GM12872 (cell line): ENCODE data around the gene TMEM86B.

ENCODE experiments used
- CTCF ChIP-seq: IDR thresholded peaks from 3 replicates; pipeline ENCODE4 v1.5.1; 2011; ENCODE audit warnings: low read depth, mild to moderate bottlenecking, low read length, moderate library complexity; ENCODE audit not compliant: insufficient read depth

The TMEM86B gene

GRCh38 chr19:55262359-55262758 lies 33.8 kb upstream of the TMEM86B start:
- no peak for TF ChIP-seq CTCF

DNA sequence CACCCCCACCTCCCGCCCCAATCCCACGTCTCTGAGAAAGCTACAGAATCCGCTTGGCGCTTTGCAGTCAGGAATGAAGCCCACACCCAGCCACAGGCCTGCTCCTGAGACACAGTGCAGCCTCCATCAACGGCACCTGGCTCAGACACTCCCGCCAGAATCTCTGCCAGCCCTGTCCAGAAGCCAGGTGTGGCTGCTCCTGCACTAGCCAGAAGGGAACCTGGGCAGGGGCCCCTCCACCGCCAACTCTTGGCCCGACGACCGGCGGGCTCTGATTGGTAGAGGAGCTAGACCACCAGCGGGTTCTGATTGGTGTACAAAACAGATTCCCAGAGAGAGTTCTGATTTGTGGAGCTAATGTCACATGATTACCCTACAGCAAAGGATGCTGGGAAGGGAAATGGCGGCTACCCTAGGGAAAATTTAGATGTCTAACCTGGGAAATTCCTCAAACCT lies 33.1 kb upstream of the TMEM86B start:
- TF ChIP-seq CTCF = no peak

DNA sequence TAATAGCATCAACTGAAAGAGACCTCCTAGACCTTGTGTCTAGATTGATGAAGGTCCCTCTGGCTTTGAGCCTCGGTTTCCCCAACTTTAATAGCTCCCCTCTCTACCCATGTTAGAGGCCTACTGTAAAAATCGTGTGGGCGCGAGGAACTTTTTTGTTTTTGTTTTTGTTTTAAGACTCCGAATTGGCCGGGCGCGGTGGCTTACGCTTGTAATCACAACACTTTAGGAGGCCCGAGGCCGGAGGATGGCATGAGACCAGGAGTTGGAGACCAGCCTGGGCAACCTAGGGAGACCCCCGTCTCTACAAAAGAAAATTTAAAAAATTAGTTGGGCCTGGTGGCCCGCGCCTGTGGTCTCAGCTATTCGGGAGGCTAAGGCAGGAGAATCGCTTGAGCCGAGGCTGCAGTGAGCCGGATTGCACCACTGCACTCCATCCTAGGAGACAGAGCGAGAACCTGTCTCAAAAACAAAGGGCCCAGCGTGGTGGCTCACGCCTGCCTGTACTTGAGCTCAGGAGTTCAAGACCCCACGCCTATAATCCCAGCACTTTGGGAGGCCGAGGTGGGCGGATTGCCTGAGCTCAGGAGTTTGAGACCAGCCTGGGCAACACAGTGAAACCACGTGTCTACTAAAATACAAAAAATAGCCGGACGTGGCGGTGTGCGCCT lies 31.1 kb upstream of the TMEM86B start:
- no peak for TF ChIP-seq CTCF

DNA sequence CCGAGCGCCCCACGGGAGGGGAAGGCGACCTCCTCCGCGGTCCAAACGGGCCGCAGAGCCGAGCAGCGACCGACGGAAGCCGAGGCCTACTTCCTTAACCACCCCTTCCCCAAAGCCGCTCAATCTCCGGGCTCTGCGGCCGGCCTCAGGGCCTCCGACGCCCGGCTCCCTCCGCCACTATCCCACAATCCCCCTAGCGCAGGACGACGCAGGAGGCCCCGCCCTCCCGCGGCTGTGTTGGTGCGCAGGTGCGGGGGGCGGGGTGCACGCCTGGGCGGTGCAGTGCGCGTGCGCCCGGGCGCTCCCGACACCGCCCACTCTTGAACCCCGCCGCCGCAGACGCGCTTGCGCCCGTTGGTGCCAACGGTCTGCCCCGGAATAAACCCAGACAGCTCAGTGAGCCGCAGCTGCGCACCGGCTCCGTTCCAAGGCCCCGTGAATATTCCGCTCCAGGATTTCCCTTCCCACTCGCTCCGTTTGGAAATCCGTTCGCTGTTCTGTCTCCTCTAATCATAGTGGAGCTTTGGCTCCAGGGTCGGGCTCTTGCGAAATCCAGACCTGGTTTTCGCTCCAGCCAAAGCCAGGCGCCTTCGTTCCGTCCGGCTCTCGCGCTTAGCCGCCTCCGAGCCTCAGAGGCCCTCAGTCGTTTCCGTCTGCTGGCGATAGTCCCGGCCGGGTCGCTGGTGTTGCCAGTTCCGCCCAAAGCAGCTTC lies 30.4 kb upstream of the TMEM86B start, which contains the start of gene PPP6R1:
PPP6R1 (minus strand) TSS at position 190 of the 712 bp plus-strand sequence. CDS start 11,914 bp downstream, outside the sequence.
- TF ChIP-seq CTCF = no peak

GRCh38 chr19:55258476-55258827 lies 29.9 kb upstream of the TMEM86B start:
- TF ChIP-seq CTCF = no peak

DNA sequence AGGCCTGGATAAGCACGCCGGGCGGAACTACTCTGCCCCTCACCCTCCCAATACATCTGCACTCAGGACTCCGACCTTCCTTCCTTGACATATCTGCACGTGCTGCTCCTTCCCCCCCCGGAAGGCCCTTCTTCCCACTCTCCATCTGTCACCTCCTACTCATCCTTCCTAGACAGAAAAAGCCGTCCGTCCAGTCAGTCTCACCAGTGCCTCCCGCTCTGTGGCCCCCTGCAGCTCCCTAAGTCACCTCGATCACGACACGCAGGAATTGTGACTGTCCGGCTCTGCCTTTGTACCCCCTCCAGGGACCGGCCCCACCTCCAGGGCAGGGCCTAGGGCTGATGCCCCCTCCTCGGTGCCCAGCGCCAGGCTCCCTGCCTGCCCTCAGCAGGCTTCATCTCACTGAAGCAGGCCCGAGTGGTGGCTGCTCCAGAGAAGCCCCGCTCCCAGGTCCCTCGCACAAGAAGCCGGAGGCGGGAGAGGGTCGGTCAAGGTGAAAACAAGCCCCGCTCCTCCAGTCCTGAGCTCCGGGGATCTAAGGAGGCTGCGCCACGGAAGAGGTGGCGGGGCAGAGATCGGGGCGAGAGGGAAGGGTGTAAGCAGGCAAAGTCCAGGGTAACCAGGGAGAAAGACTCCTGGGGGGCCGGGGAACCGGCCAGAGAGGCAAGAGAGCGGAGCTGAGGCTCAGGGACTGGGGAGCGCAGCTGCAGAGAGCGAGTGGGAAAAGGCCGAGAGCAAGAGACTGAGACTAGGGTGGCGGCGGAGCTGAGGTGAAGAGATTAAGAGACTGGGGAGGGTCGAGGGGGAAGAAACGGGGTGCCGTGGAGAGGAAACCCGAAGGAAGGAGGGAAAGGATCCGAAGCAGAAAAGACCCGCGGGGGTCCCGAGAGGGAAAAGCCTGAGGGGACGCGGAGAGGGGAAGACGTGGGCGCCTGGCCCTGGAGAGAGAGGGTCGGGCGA lies 29.2 kb upstream of the TMEM86B start:
- no peak for TF ChIP-seq CTCF
